ENCODE results near the gene CCDC15.

DNA sequence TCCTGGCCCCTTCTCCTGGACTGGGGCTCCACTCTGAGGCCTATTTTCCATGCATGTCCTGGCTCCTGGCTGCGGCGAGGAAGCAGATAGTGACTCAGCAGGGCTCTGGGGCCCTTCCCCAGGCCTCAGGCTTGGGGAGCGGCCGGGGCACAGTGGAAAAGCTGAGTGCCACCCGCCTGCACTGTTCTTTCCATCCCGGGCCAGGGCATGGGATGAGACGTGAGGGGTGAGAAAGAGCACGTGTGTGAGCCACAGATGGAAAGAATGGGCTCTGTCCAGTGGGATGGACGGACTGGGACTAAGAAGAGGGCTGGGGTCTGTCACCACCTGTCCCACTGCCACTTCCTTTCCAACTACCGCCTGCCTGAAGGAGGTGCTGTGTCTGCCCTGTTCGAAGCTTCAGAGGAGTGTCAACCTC lies 121.9 kb downstream of the CCDC15 start:
- TF ChIP-seq, protein P1, sequence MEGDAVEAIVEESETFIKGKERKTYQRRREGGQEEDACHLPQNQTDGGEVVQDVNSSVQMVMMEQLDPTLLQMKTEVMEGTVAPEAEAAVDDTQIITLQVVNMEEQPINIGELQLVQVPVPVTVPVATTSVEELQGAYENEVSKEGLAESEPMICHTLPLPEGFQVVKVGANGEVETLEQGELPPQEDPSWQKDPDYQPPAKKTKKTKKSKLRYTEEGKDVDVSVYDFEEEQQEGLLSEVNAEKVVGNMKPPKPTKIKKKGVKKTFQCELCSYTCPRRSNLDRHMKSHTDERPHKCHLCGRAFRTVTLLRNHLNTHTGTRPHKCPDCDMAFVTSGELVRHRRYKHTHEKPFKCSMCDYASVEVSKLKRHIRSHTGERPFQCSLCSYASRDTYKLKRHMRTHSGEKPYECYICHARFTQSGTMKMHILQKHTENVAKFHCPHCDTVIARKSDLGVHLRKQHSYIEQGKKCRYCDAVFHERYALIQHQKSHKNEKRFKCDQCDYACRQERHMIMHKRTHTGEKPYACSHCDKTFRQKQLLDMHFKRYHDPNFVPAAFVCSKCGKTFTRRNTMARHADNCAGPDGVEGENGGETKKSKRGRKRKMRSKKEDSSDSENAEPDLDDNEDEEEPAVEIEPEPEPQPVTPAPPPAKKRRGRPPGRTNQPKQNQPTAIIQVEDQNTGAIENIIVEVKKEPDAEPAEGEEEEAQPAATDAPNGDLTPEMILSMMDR (IDR thresholded peaks at IDR 0.05): no peak
- TF ChIP-seq POLR2A (IDR thresholded peaks at IDR 0.05): no peak

Data from ovary (tissue), 3 donors.